Lower leg skin (tissue), 4 donors: Measurements from ENCODE around the gene NPPA. TPM values are rescaled to one million over a fixed set of nuclear protein-coding genes. Genes with fewer than 3 reads are reported as not detected.

Experiments
- DNase-seq, 2 donors: peaks; one replicate each; pipeline ENCODE4 v3.0.0-alpha.2; 2019; ENCODE audit warnings: low spot score in 2 of 2
- H3K4me3 ChIP-seq: fragments of 200-600 bp; sonication (generic); 2 replicates; pipeline ENCODE4 v1.5.1; 2017; ENCODE audit warnings: mild to moderate bottlenecking, low read depth; ENCODE audit not compliant: poor library complexity, severe bottlenecking
- POLR2A ChIP-seq, 2 donors: fragments of 450-650 bp; IDR thresholded peaks; one replicate each; pipeline ENCODE4 v1.6.1; 2016 to 2017; ENCODE audit warnings: antibody characterized with exemption in 2 of 2, mild to moderate bottlenecking in 1 of 2, moderate library complexity in 1 of 2
- WGBS, 2 donors: methylation state at CpG; one replicate each; pipeline ENCODE4 v1.1.5; 2018; 5-methylcytosine and 5-hydroxymethylcytosine counted together
- intact Hi-C: fragments of 100-400 bp; cut with DNase I; formaldehyde crosslinking; loops from one replicate; pipeline ENCODE4 v1.15.0; 2023; ENCODE audit warnings: low total_unique reads
- total RNA-seq, 4 donors: library from RNA; depleted of rRNA; stranded (reverse); fragments of >200 nt; gene quantifications; one replicate each; pipeline ENCODE4 v1.1.0, GENCODE V29; 2016
- TF ChIP-seq, protein P1 (sequence below), 3 donors: fragments of 450-650 bp; IDR thresholded peaks; one replicate each; pipeline ENCODE4 v1.5.1; 2016; ENCODE audit warnings: antibody characterized with exemption in 3 of 3, mild to moderate bottlenecking in 3 of 3, moderate library complexity in 2 of 3

Gene NPPA
- total RNA-seq, 4 donors from 2014 or later = not detected

DNA sequence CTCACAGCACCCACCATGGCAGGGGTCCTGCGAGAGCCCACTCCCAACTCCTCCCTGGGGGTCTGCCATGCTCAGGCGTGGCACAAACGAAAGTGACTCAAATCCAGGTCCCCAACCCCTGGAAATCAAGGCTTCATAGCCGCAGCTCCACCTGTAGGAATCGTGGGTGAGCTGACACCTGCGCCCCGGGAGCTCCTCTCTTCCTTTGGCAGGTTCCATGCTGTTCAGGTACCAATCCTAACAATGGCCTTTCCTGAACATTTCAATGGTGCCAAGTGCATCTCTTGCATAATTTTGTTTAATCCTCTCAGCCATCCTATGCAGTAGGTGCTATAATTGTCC is 40.1 kb upstream of the NPPA start:
- WGBS, 2 donors = 67 to 82% methylated on average over 6 to 7 of the region's 7 CpGs
- no peak for DNase-seq
- intact Hi-C loops = no loop called here
- TF ChIP-seq, protein P1, sequence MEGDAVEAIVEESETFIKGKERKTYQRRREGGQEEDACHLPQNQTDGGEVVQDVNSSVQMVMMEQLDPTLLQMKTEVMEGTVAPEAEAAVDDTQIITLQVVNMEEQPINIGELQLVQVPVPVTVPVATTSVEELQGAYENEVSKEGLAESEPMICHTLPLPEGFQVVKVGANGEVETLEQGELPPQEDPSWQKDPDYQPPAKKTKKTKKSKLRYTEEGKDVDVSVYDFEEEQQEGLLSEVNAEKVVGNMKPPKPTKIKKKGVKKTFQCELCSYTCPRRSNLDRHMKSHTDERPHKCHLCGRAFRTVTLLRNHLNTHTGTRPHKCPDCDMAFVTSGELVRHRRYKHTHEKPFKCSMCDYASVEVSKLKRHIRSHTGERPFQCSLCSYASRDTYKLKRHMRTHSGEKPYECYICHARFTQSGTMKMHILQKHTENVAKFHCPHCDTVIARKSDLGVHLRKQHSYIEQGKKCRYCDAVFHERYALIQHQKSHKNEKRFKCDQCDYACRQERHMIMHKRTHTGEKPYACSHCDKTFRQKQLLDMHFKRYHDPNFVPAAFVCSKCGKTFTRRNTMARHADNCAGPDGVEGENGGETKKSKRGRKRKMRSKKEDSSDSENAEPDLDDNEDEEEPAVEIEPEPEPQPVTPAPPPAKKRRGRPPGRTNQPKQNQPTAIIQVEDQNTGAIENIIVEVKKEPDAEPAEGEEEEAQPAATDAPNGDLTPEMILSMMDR (IDR thresholded peaks at IDR 0.05) = no peak
- no peak for TF ChIP-seq POLR2A (IDR thresholded peaks at IDR 0.05)
- H3K4me3 ChIP-seq = no peak overlapping the region

DNA sequence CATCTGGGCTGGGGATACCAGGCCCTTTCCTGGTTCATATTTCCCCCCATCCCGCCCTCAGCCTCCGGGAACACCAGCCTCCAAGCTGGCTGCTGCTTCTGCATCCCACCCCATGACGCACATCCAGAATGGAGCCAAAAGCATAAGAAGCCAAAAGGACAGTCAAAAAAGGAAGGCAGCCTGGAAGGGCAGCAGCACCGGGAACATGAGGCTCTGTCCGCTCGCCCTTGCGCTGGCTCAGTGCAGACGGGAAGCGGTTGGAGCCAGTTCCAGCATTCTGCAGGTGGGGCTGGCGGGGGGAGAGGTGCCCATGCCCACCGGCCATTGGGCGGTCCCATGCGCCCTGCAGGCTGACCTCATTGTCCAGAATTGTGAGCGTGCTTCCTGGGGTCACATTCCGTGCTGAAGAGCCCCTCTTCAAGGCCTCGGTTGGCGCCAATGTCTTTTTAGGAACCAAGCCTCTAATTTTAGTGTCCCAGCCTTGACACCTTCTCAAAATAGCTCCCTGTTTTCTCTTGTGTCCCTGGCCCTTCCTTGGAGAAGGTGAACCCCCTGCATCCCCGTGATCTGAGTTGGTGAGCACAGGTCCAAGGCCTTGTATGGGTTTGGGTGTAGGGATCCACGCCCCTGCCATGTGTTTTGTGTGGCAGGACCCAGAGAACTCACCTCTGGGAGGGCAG is 39.5 kb upstream of the NPPA start:
- DNase-seq = no peak
- TF ChIP-seq POLR2A (IDR thresholded peaks at IDR 0.05) = no peak
- TF ChIP-seq, protein P1 (IDR thresholded peaks at IDR 0.05) = no peak
- H3K4me3 ChIP-seq = no peak overlapping the region
- intact Hi-C loops = no loop called here
- WGBS, 2 donors = 73 to 84% methylated on average over 17 to 19 of the region's 19 CpGs

DNA sequence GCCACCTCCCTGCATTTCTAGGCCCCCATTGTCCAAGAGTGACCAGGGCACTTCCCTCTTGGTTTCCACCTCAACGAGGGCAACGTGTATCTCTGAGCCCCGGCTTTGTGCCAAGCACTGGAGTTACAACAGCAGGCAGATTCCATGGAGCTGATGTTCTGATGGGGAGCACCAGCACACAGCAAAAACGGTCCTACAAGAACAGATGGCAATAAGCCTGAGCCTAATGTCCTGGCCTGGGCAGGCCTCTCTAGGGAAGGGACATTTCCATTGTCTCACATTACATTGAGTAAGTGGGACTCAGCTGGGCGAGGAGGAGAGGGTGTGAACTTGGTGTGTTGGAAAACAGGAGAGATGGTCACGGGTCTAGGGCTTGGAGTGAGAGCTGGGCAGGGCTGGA is 38.3 kb upstream of the NPPA start:
- H3K4me3 ChIP-seq = no peak overlapping the region
- DNase-seq = peak in 1 of 2 donors; percentile 34
- intact Hi-C loops = no loop called here
- 64 to 76% methylated on average over 6 of the region's 6 CpGs for WGBS, 2 donors
- TF ChIP-seq POLR2A (IDR thresholded peaks at IDR 0.05) = no peak
- TF ChIP-seq, protein P1 (IDR thresholded peaks at IDR 0.05) = no peak

DNA sequence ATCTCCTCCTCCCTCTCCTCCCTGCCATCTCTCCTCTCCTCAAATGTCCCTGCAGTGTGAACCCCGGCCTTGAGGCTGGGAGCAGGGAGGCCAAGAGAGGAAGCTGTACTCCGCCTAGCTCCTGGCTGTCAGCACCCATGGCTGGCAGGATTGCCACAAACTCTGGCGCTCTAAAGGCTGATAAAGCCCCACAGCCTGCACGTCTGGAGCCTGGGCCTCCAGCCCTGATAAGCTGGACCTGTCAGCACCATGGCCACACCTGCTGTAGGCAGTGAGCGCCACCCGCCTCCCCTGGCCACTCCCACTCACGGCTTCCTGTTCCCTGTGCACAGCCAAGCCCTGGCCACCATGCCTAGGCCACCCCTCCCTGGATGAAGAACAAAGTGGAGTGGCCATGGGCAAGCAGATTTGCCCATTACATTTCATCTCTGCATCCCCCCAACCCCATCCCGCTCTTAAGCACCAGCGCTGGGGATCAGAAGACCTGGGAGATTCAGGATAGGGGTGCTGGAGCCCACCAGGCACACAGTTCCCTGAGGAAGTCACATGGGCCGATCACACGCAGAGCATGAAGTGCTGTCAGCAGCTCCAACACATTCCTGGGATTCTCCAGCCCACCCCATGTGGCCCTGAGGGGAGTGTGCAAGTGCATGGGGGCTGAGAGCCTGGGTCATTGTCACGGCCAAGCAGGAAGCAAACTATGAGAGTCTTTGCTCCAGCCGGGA is 35.4 kb upstream of the NPPA start:
- no peak overlapping the region for H3K4me3 ChIP-seq
- TF ChIP-seq, protein P1 (IDR thresholded peaks at IDR 0.05) = no peak
- no peak for TF ChIP-seq POLR2A (IDR thresholded peaks at IDR 0.05)
- intact Hi-C loops = no loop called here
- no peak for DNase-seq
- WGBS, 2 donors = 43 to 44% methylated on average over 11 to 13 of the region's 13 CpGs

DNA sequence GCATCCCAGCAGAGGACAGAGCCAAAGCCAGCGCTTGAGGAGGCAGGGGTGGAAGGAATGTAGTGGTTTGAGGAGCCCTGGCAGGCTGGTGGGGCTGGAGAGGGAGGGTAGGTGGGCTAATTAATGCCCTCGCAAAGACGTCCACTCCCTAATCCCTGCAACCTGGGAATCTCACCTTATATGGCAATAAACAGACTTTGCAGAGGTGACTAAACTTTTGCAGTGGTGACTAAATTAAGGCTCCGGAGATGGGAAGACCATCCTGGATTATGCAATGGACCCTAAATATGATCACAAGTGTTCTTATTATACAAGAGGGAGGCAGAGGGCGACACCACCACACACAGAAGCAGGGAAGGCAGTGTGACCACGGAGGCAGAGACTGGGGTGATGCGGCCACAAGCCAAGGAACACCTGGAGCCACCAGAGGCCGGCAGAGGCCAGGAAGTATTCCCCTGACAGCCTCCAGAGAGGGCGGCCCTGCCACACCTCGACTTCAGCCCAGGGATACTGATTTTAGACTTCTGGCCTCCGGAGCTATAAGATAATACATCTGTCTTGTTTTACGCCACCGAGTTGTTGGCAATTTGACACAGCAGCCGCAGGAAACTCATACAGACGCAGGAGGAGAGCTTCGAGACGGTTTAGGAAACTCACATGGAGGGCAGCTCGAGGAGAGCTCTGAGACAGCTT is 34.3 kb upstream of the NPPA start:
- DNase-seq = no peak
- H3K4me3 ChIP-seq = no peak overlapping the region
- WGBS, 2 donors = 80 to 81% methylated on average over 18 of the region's 18 CpGs
- TF ChIP-seq, protein P1 (IDR thresholded peaks at IDR 0.05) = no peak
- TF ChIP-seq POLR2A (IDR thresholded peaks at IDR 0.05) = no peak
- intact Hi-C loops = no loop called here
